HG02759 (cell line): ENCODE results near the gene OR7D2.
"Not testable (repeated sequence)": the region's sequence is repeated elsewhere in the genome, so short reads cannot be mapped to it uniquely, and the experiment has no call there.

Experiments used
- ATAC-seq: cut with Tn5 transposase; IDR thresholded peaks from one replicate; pipeline ENCODE4 v1.9.1; 2021; ENCODE audit warnings: mild to moderate bottlenecking, moderate library complexity; ENCODE audit not compliant: unreplicated experiment

Gene OR7D2

GRCh38 chr19:9198044-9198443 lies 19.3 kb downstream of the OR7D2 start:
- not testable (repeated sequence) for ATAC-seq

- ATAC-seq = no peak
These were observed 26.8 kb downstream of the OR7D2 start for GRCh38 chr19:9205501-9206113.

GRCh38 chr19:9219489-9219888 lies 40.7 kb downstream of the OR7D2 start, which contains the start of gene OR7D4:
Gene OR7D4, minus strand, starts transcription at chr19:9219589. Its CDS starts 4,752 bp downstream, at chr19:9214837.
- no peak for ATAC-seq
